ENCODE data around the gene LITAF. TPM values are rescaled to one million over a fixed set of nuclear protein-coding genes. Genes with fewer than 3 reads are reported as not detected.

LITAF gene
- polyA plus RNA-seq, 3 donors, result 67.9 to 118 (median 69.0) TPM

GRCh38 chr16:11599579-11599978 lies 12.9 kb upstream of the LITAF start:
- peak overlapping the region; percentile 89 to 93 for H3K27ac ChIP-seq (ENCODE audit: low read depth in 1 of 2, low read length in 2 of 2)
- no peak for TF ChIP-seq CTCF (IDR thresholded peaks at IDR 0.05)
- Mint-ChIP-seq H3K4me1 (peaks cover 39% of the 10 kb centered on the region), H3K9me3 (no peaks in the 10 kb centered on the region), H3K27me3 (ENCODE audit: low read depth in 3 of 3) (peaks cover 0 to 15% (median 10%) of the 10 kb centered on the region in 3 donors), H3K36me3 (peaks cover 0 to 4% of the 10 kb centered on the region in 2 donors), H3K4me3 (peak overlapping the region; percentile 33 to 66), H3K27ac (peak overlapping the region; percentile 97 to 100 (median 99))
- no peaks in the 10 kb centered on the region for H4K20me1 ChIP-seq (ENCODE audit: insufficient read depth, low read length)
- H3K4me3 ChIP-seq (replicated peaks in 1 of 3; ENCODE audit: low read depth in 2 of 3, low read length in 3 of 3), result no peak overlapping the region
- 91% methylated on average over 3 of the region's 4 CpGs for WGBS (ENCODE audit: insufficient coverage)
- peaks cover 44 to 49% of the 10 kb centered on the region in 2 donors for H3K4me1 ChIP-seq (ENCODE audit: control insufficient read depth in 1 of 2, insufficient read depth in 2 of 2, low read length in 2 of 2)
- no peaks in the 10 kb centered on the region for H3K9me3 ChIP-seq (replicated peaks in 1 of 2; ENCODE audit: control insufficient read depth in 1 of 2, insufficient read depth in 1 of 2, low read length in 2 of 2)
- no peak for DNase-seq
- intact Hi-C loops (cut with micrococcal nuclease), result loop anchor here (2.0 to 5.0 kb wide), 3 partner anchors 13 to 43 kb away; no protein-coding TSS in a partner anchor
- no peaks in the 10 kb centered on the region for H3K79me2 ChIP-seq (ENCODE audit: insufficient read depth, low read length)
- no peaks in the 10 kb centered on the region for H3K27me3 ChIP-seq (ENCODE audit: control insufficient read depth in 2 of 2, insufficient read depth in 2 of 2, low read length in 2 of 2)
- no peak overlapping the region for H3K4me2 ChIP-seq (replicated peaks; ENCODE audit: extremely low read depth, low read length, poor library complexity, severe bottlenecking)
- H3K9ac ChIP-seq (ENCODE audit: insufficient read depth, low read length, poor library complexity, severe bottlenecking), result no peak overlapping the region
- H2AFZ ChIP-seq (ENCODE audit: insufficient read depth, low read depth, low read length, poor library complexity, severe bottlenecking), result no peak overlapping the region
- no peaks in the 10 kb centered on the region for H3K36me3 ChIP-seq (replicated peaks in 1 of 2; ENCODE audit: control insufficient read depth in 1 of 2, insufficient read depth in 2 of 2, low read length in 2 of 2)

- no peaks in the 10 kb centered on the region for H3K79me2 ChIP-seq (ENCODE audit: insufficient read depth, low read length)
- peaks cover 42% of the 10 kb centered on the region for H3K4me1 Mint-ChIP-seq
- H3K36me3 ChIP-seq (replicated peaks in 1 of 2; ENCODE audit: control insufficient read depth in 1 of 2, insufficient read depth in 2 of 2, low read length in 2 of 2), result no peaks in the 10 kb centered on the region
- peaks cover 0 to 11% (median 6%) of the 10 kb centered on the region in 3 donors for H3K27me3 Mint-ChIP-seq (ENCODE audit: low read depth in 3 of 3)
- peaks cover 0 to 4% of the 10 kb centered on the region in 2 donors for H3K36me3 Mint-ChIP-seq
- no peak for TF ChIP-seq CTCF (IDR thresholded peaks at IDR 0.05)
- H4K20me1 ChIP-seq (ENCODE audit: insufficient read depth, low read length), result no peaks in the 10 kb centered on the region
- H3K4me3 Mint-ChIP-seq, result peak overlapping the region; percentile 53 to 66
- H3K9ac ChIP-seq (ENCODE audit: insufficient read depth, low read length, poor library complexity, severe bottlenecking), result peak overlapping the region; percentile 63
- H3K4me2 ChIP-seq (replicated peaks; ENCODE audit: extremely low read depth, low read length, poor library complexity, severe bottlenecking), result no peak overlapping the region
- no peaks in the 10 kb centered on the region for H3K9me3 Mint-ChIP-seq
- peaks cover 42 to 47% of the 10 kb centered on the region in 2 donors for H3K4me1 ChIP-seq (ENCODE audit: control insufficient read depth in 1 of 2, insufficient read depth in 2 of 2, low read length in 2 of 2)
- no peak overlapping the region for H2AFZ ChIP-seq (ENCODE audit: insufficient read depth, low read depth, low read length, poor library complexity, severe bottlenecking)
- peak; percentile 92 to 96 (median 94) for DNase-seq
- peak overlapping the region in 1 of 3 experiments; percentile 2 for H3K4me3 ChIP-seq (replicated peaks in 1 of 3; ENCODE audit: low read depth in 2 of 3, low read length in 3 of 3)
- 80% methylated on average over 2 of the region's 14 CpGs for WGBS (ENCODE audit: insufficient coverage)
- no peaks in the 10 kb centered on the region for H3K27me3 ChIP-seq (ENCODE audit: control insufficient read depth in 2 of 2, insufficient read depth in 2 of 2, low read length in 2 of 2)
- H3K27ac Mint-ChIP-seq, result peak overlapping the region; percentile 97 to 100 (median 99)
- intact Hi-C loops (cut with micrococcal nuclease), result loop anchor here (1.0 to 5.0 kb wide), 4 partner anchors 13 to 45 kb away; no protein-coding TSS in a partner anchor
- peak overlapping the region; percentile 89 to 93 for H3K27ac ChIP-seq (ENCODE audit: low read depth in 1 of 2, low read length in 2 of 2)
- H3K9me3 ChIP-seq (replicated peaks in 1 of 2; ENCODE audit: control insufficient read depth in 1 of 2, insufficient read depth in 1 of 2, low read length in 2 of 2), result no peaks in the 10 kb centered on the region
These were observed 10.7 kb upstream of the LITAF start for GRCh38 chr16:11597235-11598095.

All from CD14-positive monocyte (primary cell).